Type B pancreatic cell (in vitro differentiated cells): Measurements from ENCODE around the gene GALE. TPM values are rescaled to one million over a fixed set of nuclear protein-coding genes. Genes with fewer than 3 reads are reported as not detected.

Experiments used
- DNase-seq: peaks from one replicate; pipeline ENCODE4 v3.0.0; 2021; ENCODE audit warnings: mixed read lengths; ENCODE audit not compliant: unreplicated experiment; ENCODE audit errors: extremely low spot score
- H3K27ac Mint-ChIP-seq: 2 replicates; pipeline ENCODE4 v1.8.0; 2021; ENCODE audit warnings: mild to moderate bottlenecking, mixed read lengths
- H3K27me3 Mint-ChIP-seq: 2 replicates; pipeline ENCODE4 v1.8.0; 2021; ENCODE audit warnings: mixed read lengths
- H3K36me3 Mint-ChIP-seq: 2 replicates; pipeline ENCODE4 v1.8.0; 2021; ENCODE audit warnings: mixed read lengths
- H3K4me1 Mint-ChIP-seq: one replicate; pipeline ENCODE4 v1.8.0; 2021; ENCODE audit warnings: mixed read lengths; ENCODE audit not compliant: unreplicated experiment
- H3K4me3 Mint-ChIP-seq: 2 replicates; pipeline ENCODE4 v1.8.0; 2021; ENCODE audit warnings: mild to moderate bottlenecking, mixed read lengths
- H3K9me3 Mint-ChIP-seq: 2 replicates; pipeline ENCODE4 v1.8.0; 2021; ENCODE audit warnings: mixed read lengths
- CTCF ChIP-seq: fragments of 200-600 bp; sonication (generic); conservative IDR thresholded peaks from 2 replicates; pipeline ENCODE4 v1.5.0; 2021; ENCODE audit warnings: antibody characterized with exemption, mild to moderate bottlenecking
- total RNA-seq: library from RNA; stranded (reverse); gene quantifications from 2 replicates; pipeline ENCODE4 v1.2.1, GENCODE V29; 2021; ENCODE audit warnings: low replicate concordance

Gene GALE
- total RNA-seq, 1 donor from 2014 or later = 39.0 TPM

DNA sequence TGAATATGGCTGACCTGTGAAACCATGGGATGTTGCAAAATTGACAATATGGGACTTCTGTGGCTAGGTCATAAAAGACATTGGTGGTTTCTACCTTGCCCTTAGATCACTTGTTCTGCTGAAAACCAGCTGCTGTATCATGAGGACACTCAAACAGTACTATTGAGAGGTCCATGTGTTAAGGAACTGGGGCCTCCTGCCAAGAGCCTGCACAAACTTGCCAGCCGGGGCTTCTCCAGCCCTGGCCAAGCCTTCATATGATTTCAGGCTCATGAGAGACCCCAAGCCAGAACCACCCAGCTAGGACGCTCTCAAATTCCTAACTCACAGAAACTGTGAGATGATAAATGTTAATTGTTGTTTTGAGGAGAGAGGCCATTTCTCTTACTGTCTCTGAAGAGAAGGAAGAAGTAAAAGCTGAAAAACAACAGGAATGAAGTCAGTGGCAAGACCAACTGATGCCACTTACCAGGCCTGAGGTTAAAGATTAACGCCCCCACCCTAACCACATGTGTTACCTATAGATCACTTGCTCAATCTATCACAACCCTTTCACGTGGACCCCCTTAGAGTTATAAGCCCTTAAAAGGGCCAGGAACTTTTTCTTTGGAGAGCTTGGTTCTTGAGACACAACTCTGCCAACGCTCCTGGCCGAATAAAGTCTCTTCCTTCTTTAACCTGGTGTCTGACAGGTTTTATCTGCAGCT lies 26.2 kb downstream of the GALE start:
- peak overlapping the region; percentile 63 for H3K27ac Mint-ChIP-seq

DNA sequence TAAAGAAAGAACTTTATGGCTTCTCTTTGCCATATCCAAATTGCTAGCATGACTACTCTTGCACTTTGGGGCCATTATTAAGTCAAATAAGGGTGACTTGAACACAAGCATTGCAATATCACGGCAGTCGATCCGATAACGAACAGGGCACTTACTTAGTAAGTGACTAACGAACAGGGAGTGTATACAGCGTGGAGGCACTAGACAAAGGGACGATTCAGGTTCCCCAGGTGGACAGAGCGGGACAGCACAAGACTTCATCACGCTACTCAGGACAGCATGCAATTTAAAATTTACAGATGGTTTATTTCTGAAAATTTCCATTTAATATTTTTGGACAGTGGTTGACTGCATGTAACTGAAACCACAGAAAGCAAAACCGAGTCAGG lies 27.7 kb downstream of the GALE start:
- H3K4me3 Mint-ChIP-seq = no peak overlapping the region
- H3K9me3 Mint-ChIP-seq = no peaks in the 10 kb centered on the region
- TF ChIP-seq CTCF = no peak
- H3K27ac Mint-ChIP-seq = no peak overlapping the region
- H3K27me3 Mint-ChIP-seq = no peaks in the 10 kb centered on the region
- peaks cover 12% of the 10 kb centered on the region for H3K4me1 Mint-ChIP-seq
- H3K36me3 Mint-ChIP-seq = no peaks in the 10 kb centered on the region
- no peak for DNase-seq

More for the DNA sequence above, 26.2 kb downstream of the GALE start:
- no peak for TF ChIP-seq CTCF
- no peaks in the 10 kb centered on the region for H3K36me3 Mint-ChIP-seq
- H3K4me1 Mint-ChIP-seq = peaks cover 18% of the 10 kb centered on the region
- H3K4me3 Mint-ChIP-seq = no peak overlapping the region
- no peaks in the 10 kb centered on the region for H3K27me3 Mint-ChIP-seq
- no peaks in the 10 kb centered on the region for H3K9me3 Mint-ChIP-seq
- no peak for DNase-seq

GRCh38 chr1:23772049-23772853 lies 28.3 kb downstream of the GALE start:
- TF ChIP-seq CTCF = peak; percentile 89
- H3K36me3 Mint-ChIP-seq = no peaks in the 10 kb centered on the region
- H3K9me3 Mint-ChIP-seq = no peaks in the 10 kb centered on the region
- no peaks in the 10 kb centered on the region for H3K27me3 Mint-ChIP-seq
- H3K27ac Mint-ChIP-seq = no peak overlapping the region
- H3K4me3 Mint-ChIP-seq = no peak overlapping the region
- DNase-seq = peak; percentile 87
- peaks cover 8% of the 10 kb centered on the region for H3K4me1 Mint-ChIP-seq

- Mint-ChIP-seq H3K27me3 (no peaks in the 10 kb centered on the region), H3K4me1 (no peaks in the 10 kb centered on the region), H3K9me3 (no peaks in the 10 kb centered on the region), H3K27ac (no peak overlapping the region), H3K4me3 (no peak overlapping the region), H3K36me3 (no peaks in the 10 kb centered on the region)
- no peak for DNase-seq
- no peak for TF ChIP-seq CTCF
These were observed 31.8 kb downstream of the GALE start for GRCh38 chr1:23768733-23769132.

DNA sequence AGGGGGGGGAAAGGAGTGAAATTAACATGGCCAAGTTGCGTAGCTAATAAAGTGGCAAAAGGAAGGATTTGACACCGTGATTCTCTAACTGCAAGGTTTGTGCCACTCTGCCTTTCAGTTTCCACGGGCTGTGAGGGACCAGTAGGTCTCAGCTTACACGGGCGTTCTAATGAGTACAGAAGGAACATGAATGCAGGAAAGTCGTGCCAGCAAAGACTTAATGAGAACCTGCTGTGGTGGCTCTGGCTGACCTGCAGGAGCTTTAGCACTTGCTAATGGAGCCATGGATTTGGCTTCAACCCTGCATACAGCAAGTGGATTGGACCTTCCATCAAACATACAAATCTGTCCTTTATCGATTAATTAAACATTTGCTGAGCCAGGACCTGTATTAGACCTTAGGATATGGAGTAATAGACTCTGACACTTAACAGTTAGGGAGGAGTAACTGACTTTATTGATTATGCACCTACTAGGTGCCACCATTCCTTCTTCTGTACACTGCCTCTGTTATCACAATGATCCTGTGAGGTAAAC lies 37.4 kb downstream of the GALE start:
- H3K27ac Mint-ChIP-seq = no peak overlapping the region
- no peaks in the 10 kb centered on the region for H3K27me3 Mint-ChIP-seq
- no peak overlapping the region for H3K4me3 Mint-ChIP-seq
- H3K36me3 Mint-ChIP-seq = peaks cover 7% of the 10 kb centered on the region
- H3K4me1 Mint-ChIP-seq = no peaks in the 10 kb centered on the region
- TF ChIP-seq CTCF = no peak
- DNase-seq = no peak
- no peaks in the 10 kb centered on the region for H3K9me3 Mint-ChIP-seq
